Esophagus (tissue), 2 donors: ENCODE data around the gene DZIP1L. TPM values are rescaled to one million over a fixed set of nuclear protein-coding genes. Genes with fewer than 3 reads are reported as not detected.

ENCODE experiments used
- H3K27ac ChIP-seq, 2 donors: one replicate each; pipeline ENCODE4 v1.5.1; 2013; ENCODE audit warnings: low read depth in 2 of 2, mild to moderate bottlenecking in 2 of 2, inconsistent platforms in 1 of 2, low read length in 1 of 2, moderate library complexity in 1 of 2
- H3K27me3 ChIP-seq, 2 donors: one replicate each; pipeline ENCODE4 v1.6.1; 2013; ENCODE audit warnings: low read length in 2 of 2, control low read depth in 1 of 2, mild to moderate bottlenecking in 1 of 2; ENCODE audit not compliant: insufficient read depth in 2 of 2, control insufficient read depth in 1 of 2
- H3K36me3 ChIP-seq, 2 donors: one replicate each; pipeline ENCODE4 v1.6.1; 2013; ENCODE audit warnings: low read length in 1 of 2; ENCODE audit not compliant: control insufficient read depth in 2 of 2, insufficient read depth in 2 of 2
- H3K4me1 ChIP-seq, 2 donors: one replicate each; pipeline ENCODE4 v1.6.1; 2013; ENCODE audit warnings: low read length in 1 of 2; ENCODE audit not compliant: control insufficient read depth in 2 of 2, insufficient read depth in 2 of 2
- H3K4me3 ChIP-seq, 2 donors: one replicate each; pipeline ENCODE4 v1.5.1; 2013; ENCODE audit warnings: low read length in 2 of 2, mild to moderate bottlenecking in 2 of 2, low read depth in 1 of 2, moderate library complexity in 1 of 2
- H3K9me3 ChIP-seq, 2 donors: one replicate each; pipeline ENCODE4 v1.6.1; 2013; ENCODE audit warnings: mild to moderate bottlenecking in 2 of 2, low read depth in 1 of 2, low read length in 1 of 2, moderate library complexity in 1 of 2; ENCODE audit not compliant: control insufficient read depth in 2 of 2, insufficient read depth in 1 of 2
- WGBS, 2 donors: extraction: QIAGEN DNeasy Blood & Tissue Kit; methylation state at CpG; one replicate each; pipeline ENCODE4 v1.1.7; 2013; 5-methylcytosine and 5-hydroxymethylcytosine counted together
- polyA plus RNA-seq, 2 donors: library from polyadenylated mRNA; stranded (reverse); fragments of 200-250 nt; gene quantifications; one replicate each; pipeline ENCODE4 v1.2.3, GENCODE V29; 2013
- donor health status: healthy with polysubstance abuse.
- donor health status: Bipolar disorder and iron deficiency.

The DZIP1L gene
- polyA plus RNA-seq, 2 donors, result 2.3 to 3.9 TPM

GRCh38 chr3:138030734-138031280 is 84.6 kb downstream of the DZIP1L start:
- 80 to 84% methylated on average over 11 of the region's 11 CpGs for WGBS, 2 donors
- H3K36me3 ChIP-seq, result no peaks in the 10 kb centered on the region
- H3K27ac ChIP-seq, result no peak overlapping the region
- H3K9me3 ChIP-seq, result no peaks in the 10 kb centered on the region
- no peaks in the 10 kb centered on the region for H3K27me3 ChIP-seq
- H3K4me3 ChIP-seq, result no peak overlapping the region
- no peaks in the 10 kb centered on the region for H3K4me1 ChIP-seq

DNA sequence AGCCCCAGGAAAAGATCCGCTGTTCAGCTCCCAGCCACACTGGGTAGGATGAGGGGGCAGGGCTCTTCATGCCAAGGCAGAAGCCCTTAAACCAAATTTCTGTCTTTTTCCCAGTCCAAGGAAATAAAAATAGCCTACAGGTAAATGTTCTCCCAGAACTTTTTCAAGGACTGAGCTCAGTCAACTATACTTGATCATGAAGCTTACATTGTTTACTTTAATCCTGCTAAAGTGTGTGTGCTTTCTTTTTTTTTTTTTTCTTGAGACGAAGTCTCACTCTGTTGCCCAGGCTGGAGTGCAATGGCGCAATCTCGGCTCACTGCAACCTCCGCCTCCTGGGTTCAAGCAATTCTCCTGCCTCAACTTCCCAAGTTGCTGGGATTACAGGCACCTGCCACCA is 87.6 kb downstream of the DZIP1L start:
- H3K36me3 ChIP-seq, result peaks cover 2 to 4% of the 10 kb centered on the region in 2 donors
- H3K27ac ChIP-seq, result no peak overlapping the region
- no peak overlapping the region for H3K4me3 ChIP-seq
- no peaks in the 10 kb centered on the region for H3K4me1 ChIP-seq
- H3K9me3 ChIP-seq, result no peaks in the 10 kb centered on the region
- H3K27me3 ChIP-seq, result no peaks in the 10 kb centered on the region
- WGBS, 2 donors, result 83 to 87% methylated on average over 5 of the region's 5 CpGs

GRCh38 chr3:138025553-138025952 is 89.9 kb downstream of the DZIP1L start:
- Histone ChIP-seq H3K27me3 (no peaks in the 10 kb centered on the region), H3K4me1 (no peaks in the 10 kb centered on the region), H3K36me3 (peaks cover 2 to 4% of the 10 kb centered on the region in 2 donors), H3K27ac (no peak overlapping the region), H3K4me3 (no peak overlapping the region), H3K9me3 (no peaks in the 10 kb centered on the region)

DNA sequence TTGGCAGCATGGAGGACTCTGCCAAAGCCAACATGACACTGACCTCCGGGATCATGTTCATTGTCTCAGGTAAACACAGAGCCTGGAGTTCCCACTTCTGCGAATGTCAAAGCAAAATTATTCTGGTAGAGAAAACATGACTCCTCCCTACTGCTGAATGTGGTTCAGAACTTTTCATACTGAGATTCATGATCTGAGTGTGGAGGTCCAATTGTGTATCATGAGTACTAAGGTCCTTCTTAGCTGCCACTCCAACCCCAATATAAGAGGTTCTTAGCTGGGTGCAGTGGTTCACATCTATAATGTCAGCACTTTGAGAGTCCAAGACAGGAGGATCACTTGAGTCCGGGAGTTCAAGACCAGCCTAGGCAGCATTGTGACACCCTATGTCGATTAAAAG is 91.7 kb downstream of the DZIP1L start:
- no peaks in the 10 kb centered on the region for H3K9me3 ChIP-seq
- WGBS, 2 donors, result 92% methylated on average over 4 of the region's 4 CpGs
- H3K4me1 ChIP-seq, result no peaks in the 10 kb centered on the region
- H3K4me3 ChIP-seq, result no peak overlapping the region
- H3K27me3 ChIP-seq, result no peaks in the 10 kb centered on the region
- no peak overlapping the region for H3K27ac ChIP-seq
- H3K36me3 ChIP-seq, result peaks cover 2 to 4% of the 10 kb centered on the region in 2 donors

GRCh38 chr3:138019281-138020069 is 95.9 kb downstream of the DZIP1L start:
- Histone ChIP-seq H3K27ac (no peak overlapping the region), H3K9me3 (no peaks in the 10 kb centered on the region), H3K4me1 (no peaks in the 10 kb centered on the region), H3K36me3 (peaks cover 2 to 4% of the 10 kb centered on the region in 2 donors), H3K27me3 (no peaks in the 10 kb centered on the region), H3K4me3 (no peak overlapping the region)
- WGBS, 2 donors, result 77 to 78% methylated on average over 3 of the region's 3 CpGs

DNA sequence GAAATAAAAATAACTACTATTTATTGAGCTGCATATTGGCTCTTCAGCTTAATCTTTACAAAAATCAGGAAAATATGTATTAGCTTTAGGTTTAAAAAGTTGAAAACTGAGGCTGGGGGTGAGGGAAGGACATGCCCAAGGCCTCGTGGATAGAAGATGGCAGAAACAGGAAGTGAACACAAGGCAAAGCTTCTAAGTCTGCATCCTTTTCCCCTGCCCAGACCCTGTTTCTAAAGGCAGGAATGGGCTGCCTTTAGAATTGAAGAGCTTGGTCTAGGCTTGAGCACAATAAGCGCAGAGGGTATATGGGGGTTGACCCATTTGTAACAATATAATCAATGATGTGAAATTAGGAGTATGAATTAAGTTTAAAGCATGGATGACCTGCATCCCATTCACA is 99.3 kb downstream of the DZIP1L start:
- no peaks in the 10 kb centered on the region for H3K4me1 ChIP-seq
- no peaks in the 10 kb centered on the region for H3K36me3 ChIP-seq
- H3K9me3 ChIP-seq, result no peaks in the 10 kb centered on the region
- no peaks in the 10 kb centered on the region for H3K27me3 ChIP-seq
- no peak overlapping the region for H3K4me3 ChIP-seq
- 83 to 84% methylated on average over 2 of the region's 2 CpGs for WGBS, 2 donors
- no peak overlapping the region for H3K27ac ChIP-seq

GRCh38 chr3:138012526-138012925 is 102.9 kb downstream of the DZIP1L start:
- Histone ChIP-seq H3K4me1 (no peaks in the 10 kb centered on the region), H3K27ac (no peak overlapping the region), H3K9me3 (no peaks in the 10 kb centered on the region), H3K27me3 (no peaks in the 10 kb centered on the region), H3K36me3 (no peaks in the 10 kb centered on the region), H3K4me3 (no peak overlapping the region)
- 88 to 95% methylated on average over 4 of the region's 4 CpGs for WGBS, 2 donors

Other genes with a start within 250 kb of the DZIP1L start
- gene CLDN18, start 105.4 kb downstream of the DZIP1L start, polyA plus RNA-seq, result under 1 TPM; 0.05 to 0.61 TPM
- not detected for gene A4GNT, start 16.8 kb upstream of the DZIP1L start, polyA plus RNA-seq
- gene DBR1, start 59.3 kb upstream of the DZIP1L start, polyA plus RNA-seq, result 1 to 10 TPM; 3.6 to 6.3 TPM
- 10 to 100 TPM; 10.5 to 14.5 TPM for gene ARMC8, start 71.7 kb upstream of the DZIP1L start, polyA plus RNA-seq
- gene NME9, start 214.2 kb upstream of the DZIP1L start, polyA plus RNA-seq, result under 1 TPM; 0.06 to 0.12 TPM
- gene MRAS, start 233.0 kb upstream of the DZIP1L start, polyA plus RNA-seq, result 1 to 10 TPM; 1.2 to 2.4 TPM